ENCODE results near the gene TSSK2.

TSSK2 gene

DNA sequence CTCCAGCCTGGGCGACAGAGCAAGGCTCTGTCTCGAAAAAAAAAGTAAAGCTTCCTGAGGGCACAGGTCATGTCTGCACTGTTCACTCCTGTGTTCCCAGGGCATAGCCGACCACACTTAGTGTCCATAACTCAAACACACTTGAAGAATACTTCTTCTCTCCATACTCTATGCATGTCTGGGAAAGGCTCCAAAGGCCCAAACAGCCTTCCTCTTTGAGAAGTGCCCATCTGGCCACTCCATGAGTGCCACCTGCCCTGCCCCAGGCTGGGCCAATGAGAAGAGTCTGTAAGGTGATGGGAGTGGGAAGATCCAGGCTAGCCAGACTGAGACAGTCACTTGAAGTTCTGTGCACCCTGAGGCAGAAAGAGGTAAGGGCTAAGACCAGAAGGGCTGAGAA lies 33.6 kb upstream of the TSSK2 start:
- TF ChIP-seq CTCF (conservative IDR thresholded peaks at IDR 0.05): no peak
- H3K27ac ChIP-seq: no peak overlapping the region

GRCh38 chr22:19098157-19098556 lies 33.0 kb upstream of the TSSK2 start:
- TF ChIP-seq CTCF (conservative IDR thresholded peaks at IDR 0.05): no peak
- H3K27ac ChIP-seq: no peak overlapping the region

DNA sequence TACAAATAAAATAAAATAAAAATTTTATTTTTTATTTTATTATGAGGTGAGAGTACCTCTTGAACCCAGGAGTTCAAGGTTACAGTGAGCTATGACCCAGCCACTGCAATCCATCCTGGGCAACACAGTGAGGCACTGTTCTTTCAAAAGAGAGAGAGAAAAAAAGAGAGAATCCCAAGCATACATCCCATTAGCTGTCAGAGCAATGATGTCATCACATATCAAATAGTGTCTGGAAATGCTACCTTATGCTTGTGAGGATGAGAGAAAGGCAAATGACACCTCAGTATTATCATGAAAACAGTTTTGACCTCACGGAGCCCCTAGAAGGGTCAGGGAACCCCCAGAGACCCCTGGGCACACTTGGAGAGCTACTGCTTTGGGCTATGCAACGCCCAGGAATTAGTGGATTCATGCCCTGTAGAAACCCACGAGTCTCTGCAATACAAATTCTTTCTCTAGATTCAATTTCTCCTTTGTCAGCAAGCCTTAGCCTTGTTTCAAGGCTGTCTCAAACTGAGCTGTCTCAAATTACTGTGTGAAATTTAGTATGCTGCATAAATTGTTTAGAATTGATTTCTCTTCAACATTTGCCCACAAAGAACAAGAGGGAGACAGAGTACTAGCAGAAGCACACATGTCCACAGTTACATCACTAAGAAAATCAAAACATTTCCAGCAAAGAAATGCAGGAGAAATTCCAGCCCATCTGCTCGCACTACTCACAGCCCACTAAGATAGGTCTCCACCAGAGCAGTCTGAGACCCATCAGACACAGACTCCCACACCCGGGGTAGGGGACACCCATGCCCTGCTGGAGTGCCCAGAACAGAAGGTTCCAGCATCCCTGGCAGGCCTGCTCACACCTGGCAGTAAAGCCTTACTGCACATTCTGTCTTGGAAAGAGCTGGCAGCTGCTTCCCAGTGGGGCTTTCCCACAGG lies 27.0 kb upstream of the TSSK2 start:
- peak overlapping the region; percentile 23 for H3K27ac ChIP-seq
- TF ChIP-seq CTCF (conservative IDR thresholded peaks at IDR 0.05): no peak

DNA sequence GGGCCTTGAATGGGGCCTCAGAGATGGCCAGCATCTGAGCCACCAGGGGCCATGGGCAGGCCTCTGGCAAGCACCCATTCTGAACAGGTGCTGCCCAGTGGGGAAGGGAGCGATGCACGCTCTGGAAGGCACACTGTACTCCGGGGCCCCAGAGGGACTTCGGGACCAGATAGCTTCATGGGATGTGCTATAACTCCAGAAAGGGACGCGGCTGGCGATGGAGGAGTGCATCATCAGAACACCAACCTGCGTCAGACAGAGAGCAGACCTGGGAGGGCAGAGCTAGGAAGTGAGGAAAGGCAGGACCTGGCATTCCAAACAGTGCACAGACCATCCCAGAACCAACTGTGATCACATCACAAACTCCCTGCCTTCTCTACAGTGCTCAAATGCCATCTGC lies 25.7 kb upstream of the TSSK2 start:
- H3K27ac ChIP-seq: no peak overlapping the region
- no peak for TF ChIP-seq CTCF (conservative IDR thresholded peaks at IDR 0.05)

DNA sequence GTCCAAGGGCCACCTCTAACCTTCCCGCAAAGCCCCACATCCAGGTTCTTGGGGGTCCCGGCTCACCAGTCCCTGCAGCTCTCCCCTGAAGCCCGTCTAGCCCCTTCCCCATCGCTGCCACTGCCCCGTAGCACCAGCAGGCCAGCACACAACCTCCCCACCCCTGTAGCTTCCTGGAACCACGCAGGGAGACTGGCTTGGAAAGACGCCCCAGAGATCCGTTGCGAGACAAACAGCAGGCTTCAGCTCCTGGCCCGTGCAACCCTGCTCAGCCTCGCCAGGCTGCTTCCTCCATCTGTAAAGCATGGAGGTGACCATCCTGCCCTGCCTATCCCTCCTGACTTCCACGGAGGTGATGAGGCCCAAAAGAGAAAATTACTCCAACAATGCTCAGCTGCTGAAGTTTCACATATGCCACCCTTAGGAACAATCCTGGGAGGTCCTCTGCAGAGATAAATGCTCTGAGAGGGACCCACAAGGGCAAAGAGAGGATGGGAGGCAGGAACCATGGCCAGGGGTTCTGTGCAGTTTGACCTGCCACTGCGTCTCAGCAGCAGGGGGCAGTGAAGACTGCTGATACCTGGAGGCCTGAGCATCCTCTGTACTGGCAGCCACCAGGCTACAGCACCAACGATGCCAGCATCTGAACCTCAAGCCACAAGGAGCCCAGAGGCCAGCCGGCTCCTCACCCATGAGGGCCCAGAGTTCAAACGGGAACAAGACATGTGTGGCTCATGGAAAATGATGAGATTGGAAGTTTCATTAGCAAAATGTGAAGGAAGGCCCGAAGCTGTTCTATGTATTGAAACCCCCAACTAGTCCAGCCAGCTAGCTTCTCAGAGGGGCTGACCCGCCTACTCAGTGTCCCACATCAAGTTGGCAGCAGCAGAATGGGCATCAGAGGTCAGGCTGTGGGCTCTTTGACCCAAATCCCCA lies 25.0 kb upstream of the TSSK2 start:
- no peak overlapping the region for H3K27ac ChIP-seq
- peak; percentile 48 for TF ChIP-seq CTCF (conservative IDR thresholded peaks at IDR 0.05)

GRCh38 chr22:19106886-19107729 lies 24.0 kb upstream of the TSSK2 start:
- H3K27ac ChIP-seq: no peak overlapping the region
- no peak for TF ChIP-seq CTCF (conservative IDR thresholded peaks at IDR 0.05)

All from VCaP (cell line).